ENCODE measurements around the gene PPP1R18. TPM values are rescaled to one million over a fixed set of nuclear protein-coding genes. Genes with fewer than 3 reads are reported as not detected.

Gene PPP1R18
- total RNA-seq, 1 experiment from 2014 or later, result 32.0 TPM

DNA sequence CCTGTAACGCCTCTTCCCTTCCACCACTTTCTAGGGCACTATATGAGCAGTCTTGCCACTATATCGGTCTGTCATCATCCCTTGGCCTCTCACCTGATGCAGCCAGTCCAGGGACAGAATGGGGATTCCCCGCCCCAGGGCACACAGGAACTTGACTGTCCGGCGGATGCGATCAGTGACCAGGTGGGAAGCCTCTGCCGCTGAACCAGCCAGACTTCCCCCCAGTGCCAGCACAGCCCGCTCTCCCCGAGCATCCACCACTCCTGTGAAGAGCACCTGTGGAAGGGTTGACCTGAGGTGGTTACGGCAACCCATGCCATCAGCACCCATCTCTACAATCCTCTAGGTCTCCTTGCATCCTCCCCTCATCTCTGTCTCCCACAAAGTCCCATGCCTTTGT, 16.6 kb upstream of the PPP1R18 start:
- Histone ChIP-seq H3K4me3 (no peak overlapping the region), H3K9me3 (no peaks in the 10 kb centered on the region), H3K27me3 (no peaks in the 10 kb centered on the region), H3K36me3 (peaks cover 5% of the 10 kb centered on the region)
- no peak for DNase-seq

DNA sequence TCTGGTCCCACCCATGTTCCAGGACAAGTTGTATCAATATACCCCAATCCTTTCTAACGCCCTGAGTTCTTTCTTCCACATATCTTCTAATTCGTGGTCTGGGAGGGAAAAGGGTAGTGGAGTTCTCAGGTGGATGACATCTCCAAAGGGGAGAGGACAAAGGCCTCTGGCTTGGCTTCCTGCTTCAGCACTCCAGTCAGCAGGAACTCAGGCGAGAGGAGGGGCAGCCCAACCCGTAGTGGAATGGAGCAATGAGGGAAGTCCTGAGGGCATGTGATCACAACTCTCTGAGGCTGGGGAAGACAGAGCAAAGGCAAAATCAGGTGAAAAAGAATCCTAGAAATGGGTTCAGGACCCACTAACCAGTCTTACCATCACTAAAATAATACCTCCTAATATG, 13.9 kb upstream of the PPP1R18 start:
- no peak for DNase-seq
- peaks cover 3% of the 10 kb centered on the region; the same call in 1 of the 2 replicates for H3K36me3 ChIP-seq
- H3K9me3 ChIP-seq, result no peaks in the 10 kb centered on the region
- no peaks in the 10 kb centered on the region for H3K27me3 ChIP-seq
- no peak overlapping the region for H3K4me3 ChIP-seq

DNA sequence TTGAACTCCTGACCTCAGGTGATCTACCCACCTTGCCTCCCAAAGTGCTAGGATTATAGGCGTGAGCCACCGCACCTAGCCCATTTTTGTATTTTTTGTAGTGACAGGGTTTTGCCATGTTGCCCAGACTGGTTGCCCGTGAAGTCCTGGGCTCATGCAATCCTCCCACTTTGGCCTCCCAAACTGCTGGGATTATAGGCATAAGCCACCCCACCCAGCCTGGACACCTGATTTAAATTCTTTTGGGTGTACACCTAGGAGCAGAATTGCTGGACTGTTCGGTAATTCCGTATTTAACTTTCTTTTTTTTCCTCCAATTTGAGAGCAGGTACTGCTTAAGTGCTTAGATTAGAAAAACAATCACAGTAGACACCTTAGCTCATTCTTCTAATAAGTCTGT, 10.0 kb upstream of the PPP1R18 start:
- Histone ChIP-seq H3K9me3 (no peaks in the 10 kb centered on the region), H3K27me3 (no peaks in the 10 kb centered on the region), H3K36me3 (peaks cover 3% of the 10 kb centered on the region; the same call in 1 of the 2 replicates), H3K4me3 (no peak overlapping the region)
- DNase-seq, result no peak

DNA sequence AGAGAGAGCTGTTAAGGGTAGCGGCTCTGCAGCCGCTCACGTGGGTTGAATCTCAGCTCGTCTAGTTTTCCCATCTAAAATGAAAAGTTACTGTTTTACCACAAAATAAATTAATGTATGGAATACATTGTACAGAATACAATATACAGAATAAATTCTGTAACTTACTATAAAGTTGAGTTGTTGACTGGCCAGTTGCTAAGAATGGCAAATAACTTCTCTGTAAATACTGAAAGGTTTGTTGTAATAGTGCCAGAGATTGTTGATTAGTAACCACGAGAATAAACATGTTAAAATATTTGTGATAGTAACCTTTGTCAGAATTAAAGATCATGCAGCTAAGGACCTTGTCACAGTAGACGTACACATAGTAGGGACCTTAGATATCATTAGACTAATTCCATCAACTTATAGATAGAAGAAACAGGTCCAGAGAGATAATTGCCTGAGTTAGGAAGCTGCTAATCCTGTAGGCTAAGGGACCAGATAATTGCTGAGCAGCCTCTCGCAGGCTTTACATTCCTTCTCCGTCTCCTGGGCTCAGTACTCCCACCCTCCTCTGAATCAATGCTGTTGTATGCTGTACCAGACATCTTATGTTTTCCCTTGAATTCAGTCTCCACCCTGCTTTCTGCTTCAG, 4.9 kb upstream of the PPP1R18 start:
- no peak for DNase-seq
- peak overlapping the region; percentile 72 for H3K4me3 ChIP-seq
- no peaks in the 10 kb centered on the region for H3K27me3 ChIP-seq
- H3K9me3 ChIP-seq, result no peaks in the 10 kb centered on the region
- no peaks in the 10 kb centered on the region; the same call in 1 of the 2 replicates for H3K36me3 ChIP-seq

DNA sequence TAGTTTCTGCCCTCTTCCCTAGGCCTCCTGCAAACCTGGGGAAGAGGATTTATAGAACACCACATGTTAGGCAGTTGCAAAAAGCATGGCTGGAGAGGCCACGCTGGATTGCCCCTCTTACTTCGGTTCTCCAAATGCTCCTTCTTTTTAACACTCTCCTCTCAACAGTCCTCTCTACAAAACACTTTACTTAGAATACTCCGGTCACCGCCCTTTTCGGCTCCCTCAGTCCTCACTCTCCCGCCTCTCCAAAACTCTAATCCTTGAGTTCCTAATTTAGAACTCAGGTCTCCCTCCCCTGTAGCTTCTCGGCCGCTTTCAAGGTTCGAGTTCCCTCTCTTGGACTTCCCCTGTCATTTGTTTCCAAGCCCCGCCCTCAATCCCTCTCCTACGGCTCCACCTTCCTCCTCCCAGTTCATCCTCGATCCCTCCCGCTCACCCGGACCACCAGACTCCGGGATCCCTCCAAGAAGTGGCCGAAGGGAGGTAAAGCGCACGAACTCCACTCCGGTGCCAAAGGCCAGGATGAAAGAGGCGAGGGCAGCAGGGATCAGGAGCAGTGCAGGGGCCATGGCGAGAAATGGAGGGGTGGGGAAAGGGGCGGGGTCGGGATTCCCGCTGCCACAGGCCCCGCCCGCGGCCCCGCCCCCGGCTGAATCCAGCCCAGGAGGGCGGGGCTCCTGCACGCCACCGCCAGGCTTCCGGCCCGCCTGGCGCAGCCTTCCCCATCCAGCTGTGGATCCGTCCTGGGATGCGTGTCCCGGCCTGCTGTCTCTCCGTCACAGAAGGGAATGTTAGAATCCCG, 4.2 kb upstream of the PPP1R18 start, which contains the start of gene NRM:
NRM (minus strand) TSS at position 582 of the 805 bp plus-strand sequence; CDS start at position 572, 10 bp downstream.
- Histone ChIP-seq H3K27me3 (no peaks in the 10 kb centered on the region), H3K9me3 (no peaks in the 10 kb centered on the region), H3K36me3 (no peaks in the 10 kb centered on the region; the same call in none of the 2 replicates), H3K4me3 (peak within 1 kb of the TSS; percentile 72)
- DNase-seq, result peak; percentile 85

DNA sequence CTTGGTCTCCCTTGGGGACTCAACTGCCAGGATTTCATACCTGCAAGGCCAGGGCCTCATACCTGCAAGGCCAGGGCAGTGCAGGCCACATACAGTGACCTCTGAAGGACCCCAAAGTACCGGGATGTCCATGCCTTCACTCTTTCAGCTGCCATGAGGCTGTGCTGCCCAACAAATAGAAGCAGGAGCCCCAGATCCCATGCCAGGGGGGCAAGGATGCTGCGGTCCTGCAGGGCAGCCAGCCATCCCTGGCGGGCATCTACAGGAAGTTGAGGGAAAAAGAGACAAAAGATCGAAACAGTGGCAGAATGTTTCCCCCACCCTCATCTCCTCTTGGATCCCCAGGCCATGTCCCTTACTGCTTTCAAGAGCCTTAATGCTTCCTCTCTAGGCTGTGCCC, 3.5 kb upstream of the PPP1R18 start:
- H3K27me3 ChIP-seq, result no peaks in the 10 kb centered on the region
- H3K9me3 ChIP-seq, result no peaks in the 10 kb centered on the region
- H3K36me3 ChIP-seq, result peaks cover 2% of the 10 kb centered on the region
- H3K4me3 ChIP-seq, result peak overlapping the region; percentile 72
- DNase-seq, result no peak

DNA sequence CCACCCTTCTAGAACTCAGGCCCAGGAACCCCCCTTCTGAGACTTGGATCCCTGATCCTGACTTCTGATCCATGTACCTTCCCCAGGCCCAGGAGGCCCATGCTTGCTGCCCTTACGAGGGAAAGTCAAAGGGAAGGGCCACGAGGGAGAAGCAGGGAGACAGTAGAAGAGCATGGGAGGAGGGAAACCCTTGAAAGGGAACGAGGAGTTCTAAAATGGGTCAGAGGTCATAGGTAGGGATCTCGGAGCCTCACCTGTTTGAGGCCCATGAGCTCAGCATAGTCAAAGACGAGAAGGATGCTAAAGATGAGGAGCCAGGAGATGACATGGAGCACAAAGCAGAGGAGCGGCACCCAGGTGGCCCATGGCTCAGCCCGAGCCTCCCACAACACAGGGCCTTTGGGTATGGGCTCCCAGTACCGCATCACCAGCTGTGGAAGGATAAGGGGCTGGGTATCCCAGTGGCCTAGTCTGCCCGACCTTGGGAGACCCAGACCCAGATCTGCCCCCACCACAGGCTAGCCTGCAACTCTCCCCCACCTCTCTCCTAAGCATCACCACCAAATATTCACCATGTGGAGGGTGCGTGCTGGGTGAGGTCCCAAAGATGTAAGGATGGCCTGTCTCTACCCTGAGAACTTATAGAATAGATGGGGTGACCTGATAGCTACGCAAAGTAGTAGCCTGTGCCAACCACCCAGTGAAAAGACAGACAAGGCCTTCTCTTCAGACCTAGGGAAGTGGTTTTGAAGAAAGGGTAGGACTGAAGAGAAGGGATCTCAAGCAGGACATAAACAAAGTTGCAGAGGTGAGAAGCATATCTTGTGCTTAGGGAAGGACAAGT, 2.8 kb upstream of the PPP1R18 start:
- H3K4me3 ChIP-seq, result no peak overlapping the region
- H3K27me3 ChIP-seq, result no peaks in the 10 kb centered on the region
- no peaks in the 10 kb centered on the region for H3K9me3 ChIP-seq
- no peak for DNase-seq
- H3K36me3 ChIP-seq, result peaks cover 5% of the 10 kb centered on the region

DNA sequence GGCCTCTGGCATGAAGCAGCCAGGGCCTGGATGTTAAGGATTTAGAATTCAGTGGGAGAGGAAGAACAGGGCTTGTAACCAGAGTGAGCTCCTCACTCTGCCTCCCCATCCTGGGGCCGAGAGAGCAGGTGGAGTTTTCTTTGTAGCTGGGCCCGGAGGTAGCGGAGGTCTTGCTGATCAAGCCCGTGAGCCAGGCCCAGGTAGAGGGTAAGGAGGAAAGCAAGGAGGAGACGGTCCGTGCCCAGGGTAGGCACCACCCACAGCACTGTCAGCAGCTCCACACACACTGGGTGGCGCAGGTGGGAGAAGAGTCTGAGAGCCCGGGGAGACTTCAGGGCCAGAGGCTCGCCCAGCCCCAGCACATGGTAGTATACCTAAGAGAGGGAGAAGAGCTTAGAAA, 2.1 kb upstream of the PPP1R18 start:
- Histone ChIP-seq H3K9me3 (no peaks in the 10 kb centered on the region), H3K4me3 (peak overlapping the region; percentile 98), H3K27me3 (no peaks in the 10 kb centered on the region), H3K36me3 (peaks cover 8% of the 10 kb centered on the region)
- no peak for DNase-seq

DNA sequence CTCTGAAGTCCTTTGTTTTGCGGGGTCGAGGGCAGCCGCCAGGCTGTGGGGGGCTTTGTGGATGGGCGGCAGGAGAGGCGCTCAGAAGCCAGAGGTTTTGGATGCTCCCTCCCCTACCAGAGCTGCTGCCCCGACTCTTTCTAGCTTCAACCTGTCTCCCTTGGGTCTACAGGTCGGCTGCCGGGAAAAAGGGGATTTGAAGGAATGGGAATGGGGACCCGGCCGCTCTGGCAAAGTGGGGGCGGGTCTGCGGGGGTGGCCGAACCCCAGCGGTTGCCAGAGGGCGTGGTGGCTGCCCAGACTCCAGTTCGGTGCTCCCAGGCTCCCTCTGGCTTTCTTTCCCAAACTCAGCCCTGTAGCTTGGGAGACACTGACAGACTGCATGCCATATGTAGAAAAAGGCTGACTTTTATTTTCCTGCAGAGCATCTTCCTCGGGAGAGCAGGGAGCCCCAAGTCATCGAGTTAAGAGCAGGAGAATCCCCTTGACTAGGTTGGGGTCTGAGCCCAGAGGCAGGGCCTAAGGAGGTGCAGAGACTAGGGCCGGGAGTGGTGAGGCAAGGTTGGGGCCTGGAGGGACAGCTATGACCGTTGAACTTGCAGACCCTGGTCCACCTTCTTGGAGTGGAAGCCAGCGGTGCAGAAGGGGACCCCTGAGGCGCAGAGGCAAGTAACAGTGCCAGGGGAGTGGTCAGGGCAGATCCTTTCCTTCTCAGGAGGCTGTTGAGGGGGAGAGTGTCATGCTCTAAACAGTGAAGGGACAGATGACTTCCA, 1.4 kb upstream of the PPP1R18 start:
- DNase-seq, result peak; percentile 71
- Histone ChIP-seq H3K36me3 (peaks cover 16% of the 10 kb centered on the region), H3K9me3 (no peaks in the 10 kb centered on the region), H3K27me3 (no peaks in the 10 kb centered on the region), H3K4me3 (peak overlapping the region; percentile 98)

DNA sequence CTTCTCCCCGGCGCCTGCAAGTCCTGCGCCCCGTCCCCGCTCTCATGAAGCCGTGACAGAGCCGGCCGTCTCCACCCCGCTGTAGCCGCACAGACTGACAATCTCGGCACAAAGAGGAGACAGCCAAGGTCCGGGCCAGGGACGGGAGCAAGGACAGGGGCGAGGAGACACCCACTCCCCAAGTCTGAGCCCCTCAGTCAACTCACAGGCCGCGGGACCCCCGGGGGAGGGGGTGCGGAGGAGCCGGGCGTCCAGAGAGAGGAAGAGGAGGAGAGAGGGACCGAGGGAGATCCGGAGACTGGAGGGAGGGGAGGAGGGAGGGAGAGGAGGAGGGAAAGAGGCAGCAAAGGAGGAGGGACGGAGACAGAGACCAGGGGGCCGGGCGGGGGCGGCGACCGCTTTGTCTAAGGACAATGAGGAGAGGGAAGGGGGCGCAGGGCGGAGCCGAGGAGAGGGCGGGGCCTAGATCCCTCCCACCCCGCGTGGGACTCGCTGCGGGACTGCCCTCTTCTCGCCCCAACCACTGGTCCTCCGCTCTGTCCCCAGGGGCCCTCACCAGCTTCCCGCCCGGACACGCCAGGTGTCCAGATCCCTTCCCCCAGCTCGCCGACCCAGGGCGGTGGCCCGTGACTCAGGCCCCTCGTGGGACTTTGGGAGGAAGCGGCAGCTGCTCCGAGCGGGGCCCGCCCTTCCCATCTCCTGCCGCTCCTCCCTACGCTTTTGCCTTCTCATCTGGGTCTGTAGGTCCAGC, 638 bp upstream of the PPP1R18 start:
- peak; percentile 98 for DNase-seq
- Histone ChIP-seq H3K36me3 (peaks cover 21% of the 10 kb centered on the region), H3K4me3 (peak overlapping the region; percentile 98), H3K27me3 (no peaks in the 10 kb centered on the region), H3K9me3 (no peaks in the 10 kb centered on the region)

DNA sequence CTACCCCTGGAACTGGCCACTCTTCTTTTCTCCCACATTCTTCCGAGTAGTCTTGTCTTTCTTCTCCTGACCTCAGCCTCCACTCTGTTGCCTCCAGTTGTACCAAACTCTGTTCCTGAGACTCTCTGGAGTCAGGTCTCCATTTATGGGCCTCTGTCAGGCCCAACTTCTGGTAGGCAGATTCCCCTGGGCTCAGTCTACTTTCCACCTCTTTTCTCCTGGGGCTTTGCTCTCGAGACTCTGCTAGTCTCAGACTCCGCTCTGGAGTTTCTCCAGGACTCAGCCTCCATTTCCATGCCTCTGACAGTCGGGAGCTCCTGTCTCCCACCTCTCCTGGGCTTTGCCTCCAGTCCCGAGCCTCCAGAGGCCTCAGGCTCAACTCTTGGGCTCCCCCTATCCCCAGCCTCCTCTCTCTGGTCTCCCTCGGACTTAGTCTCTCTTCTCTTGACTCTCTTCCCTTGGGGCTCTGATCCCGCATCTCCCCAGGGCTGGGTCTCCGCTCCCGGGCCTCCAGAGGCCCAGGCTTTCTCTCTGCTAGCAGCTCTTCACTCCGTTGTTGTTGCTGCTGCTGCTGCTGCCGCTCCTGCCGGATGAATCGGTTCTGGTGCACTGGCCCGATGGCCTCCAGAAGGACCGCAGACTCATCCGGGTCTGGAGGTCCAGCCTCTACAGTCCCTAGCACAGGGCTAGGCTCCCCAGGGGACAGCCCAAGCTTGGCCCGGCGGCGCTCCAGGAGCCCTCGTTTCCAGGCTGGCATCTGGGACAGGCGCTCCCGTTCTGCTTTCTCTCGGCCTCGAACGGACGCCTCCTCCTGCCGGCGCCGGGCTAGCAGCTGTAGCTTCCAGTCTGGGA, 1.1 kb downstream of the PPP1R18 start:
- Histone ChIP-seq H3K27me3 (no peaks in the 10 kb centered on the region), H3K4me3 (peak overlapping the region; percentile 98), H3K36me3 (peaks cover 25% of the 10 kb centered on the region), H3K9me3 (no peaks in the 10 kb centered on the region)
- no peak for DNase-seq

DNA sequence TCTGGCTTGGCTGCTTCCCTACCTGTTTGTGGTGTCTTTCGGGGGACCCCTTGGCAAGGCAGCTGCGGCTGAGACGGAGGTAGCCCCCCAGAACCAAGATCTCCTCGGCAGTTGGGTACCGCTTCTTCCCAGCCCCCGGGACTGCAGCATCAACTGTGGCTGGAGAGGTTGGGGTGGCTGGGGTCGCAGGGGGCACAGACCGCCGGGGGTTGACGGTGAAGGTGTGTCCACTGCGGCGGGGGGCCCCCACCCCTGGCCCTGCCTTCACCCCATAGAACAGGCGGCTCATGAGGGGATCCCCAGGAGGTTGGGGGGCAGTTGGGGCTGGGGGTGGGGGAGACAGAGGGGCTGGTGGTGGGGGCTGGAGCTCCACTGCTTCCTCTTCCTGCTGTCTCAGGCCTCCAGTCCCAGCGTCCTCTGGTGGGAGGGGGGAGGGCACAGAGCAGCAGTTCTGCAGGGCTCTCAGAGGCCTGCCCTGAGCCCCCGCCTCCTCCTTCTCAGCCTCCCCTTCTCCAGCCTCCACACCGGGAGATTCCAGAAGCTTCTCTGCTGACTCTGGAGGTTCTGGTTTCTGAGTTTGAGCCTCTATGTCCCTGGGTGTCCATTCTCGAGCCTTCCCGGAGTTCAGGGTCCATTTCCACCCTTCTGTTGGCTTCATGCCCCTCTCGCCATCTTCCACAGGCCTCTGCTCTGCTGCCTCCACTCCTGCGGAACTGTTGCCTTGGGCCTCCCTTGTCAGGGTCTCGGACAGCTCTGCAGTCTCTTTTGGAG, 1.9 kb downstream of the PPP1R18 start:
- peak overlapping the region; percentile 98 for H3K4me3 ChIP-seq
- DNase-seq, result peak; percentile 48
- H3K9me3 ChIP-seq, result no peaks in the 10 kb centered on the region
- H3K27me3 ChIP-seq, result no peaks in the 10 kb centered on the region
- peaks cover 28% of the 10 kb centered on the region for H3K36me3 ChIP-seq

DNA sequence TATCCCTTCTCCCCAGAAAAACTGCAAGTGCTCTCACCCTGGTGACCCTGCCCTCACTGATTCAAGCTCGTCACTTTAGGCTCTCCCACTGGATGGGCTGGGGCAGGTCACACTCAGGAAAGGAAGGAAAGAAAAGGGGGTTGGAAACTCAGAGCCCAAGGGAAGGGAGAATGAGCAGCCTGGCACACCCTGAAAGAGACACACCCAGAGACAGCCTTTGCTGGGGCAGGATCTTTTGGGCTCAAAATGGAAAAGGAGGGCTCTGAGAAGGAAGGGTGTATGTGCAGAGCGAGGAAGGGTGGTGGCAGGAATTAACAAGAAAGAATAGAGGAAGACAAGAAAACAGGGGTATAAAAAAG, 2.5 kb downstream of the PPP1R18 start:
- Histone ChIP-seq H3K36me3 (peaks cover 30% of the 10 kb centered on the region), H3K4me3 (peak overlapping the region; percentile 98), H3K9me3 (no peaks in the 10 kb centered on the region), H3K27me3 (no peaks in the 10 kb centered on the region)
- no peak for DNase-seq

DNA sequence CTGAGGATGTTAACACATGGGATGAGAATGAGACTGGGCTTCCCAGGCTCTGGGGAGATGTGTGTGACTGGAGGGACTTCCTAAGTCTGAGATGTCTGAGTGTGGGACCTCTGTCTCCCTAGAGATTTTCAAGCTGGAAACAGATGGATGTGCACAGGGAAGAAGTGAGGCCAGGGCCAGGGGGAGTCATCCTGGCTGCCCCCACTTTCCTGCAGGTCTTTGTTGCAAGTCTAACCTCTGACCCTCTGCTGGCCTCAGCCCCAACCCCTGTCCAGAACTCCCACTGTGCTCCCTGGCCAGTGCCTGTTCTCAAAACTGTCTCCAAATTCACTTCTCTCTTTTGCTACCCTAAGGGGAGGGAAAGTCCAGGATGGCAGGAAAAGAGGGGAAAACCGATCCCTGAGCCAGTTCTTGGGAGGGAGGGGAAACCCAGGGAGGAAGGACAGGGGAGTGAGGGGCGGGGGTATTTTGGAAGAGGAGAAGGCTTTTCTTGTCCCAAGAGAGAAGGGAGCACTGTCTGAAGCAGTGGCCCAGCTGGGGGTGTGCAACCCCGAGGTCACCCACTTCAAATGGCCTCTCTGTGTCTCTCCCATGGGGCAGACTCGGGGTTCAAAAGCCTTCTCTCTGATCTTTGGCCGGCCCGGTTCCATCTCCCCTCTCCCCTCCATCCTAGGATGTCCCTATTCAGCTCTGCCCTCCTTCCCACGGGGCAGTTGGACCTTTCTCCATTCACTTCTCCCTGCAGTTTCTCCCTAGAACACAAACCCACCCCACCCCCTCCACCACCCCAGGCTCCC, 3.1 kb downstream of the PPP1R18 start:
- Histone ChIP-seq H3K9me3 (no peaks in the 10 kb centered on the region), H3K27me3 (no peaks in the 10 kb centered on the region), H3K36me3 (peaks cover 35% of the 10 kb centered on the region), H3K4me3 (peak overlapping the region; percentile 98)
- no peak for DNase-seq
